Measurements from ENCODE around the gene ZNF581.

Gene ZNF581

DNA sequence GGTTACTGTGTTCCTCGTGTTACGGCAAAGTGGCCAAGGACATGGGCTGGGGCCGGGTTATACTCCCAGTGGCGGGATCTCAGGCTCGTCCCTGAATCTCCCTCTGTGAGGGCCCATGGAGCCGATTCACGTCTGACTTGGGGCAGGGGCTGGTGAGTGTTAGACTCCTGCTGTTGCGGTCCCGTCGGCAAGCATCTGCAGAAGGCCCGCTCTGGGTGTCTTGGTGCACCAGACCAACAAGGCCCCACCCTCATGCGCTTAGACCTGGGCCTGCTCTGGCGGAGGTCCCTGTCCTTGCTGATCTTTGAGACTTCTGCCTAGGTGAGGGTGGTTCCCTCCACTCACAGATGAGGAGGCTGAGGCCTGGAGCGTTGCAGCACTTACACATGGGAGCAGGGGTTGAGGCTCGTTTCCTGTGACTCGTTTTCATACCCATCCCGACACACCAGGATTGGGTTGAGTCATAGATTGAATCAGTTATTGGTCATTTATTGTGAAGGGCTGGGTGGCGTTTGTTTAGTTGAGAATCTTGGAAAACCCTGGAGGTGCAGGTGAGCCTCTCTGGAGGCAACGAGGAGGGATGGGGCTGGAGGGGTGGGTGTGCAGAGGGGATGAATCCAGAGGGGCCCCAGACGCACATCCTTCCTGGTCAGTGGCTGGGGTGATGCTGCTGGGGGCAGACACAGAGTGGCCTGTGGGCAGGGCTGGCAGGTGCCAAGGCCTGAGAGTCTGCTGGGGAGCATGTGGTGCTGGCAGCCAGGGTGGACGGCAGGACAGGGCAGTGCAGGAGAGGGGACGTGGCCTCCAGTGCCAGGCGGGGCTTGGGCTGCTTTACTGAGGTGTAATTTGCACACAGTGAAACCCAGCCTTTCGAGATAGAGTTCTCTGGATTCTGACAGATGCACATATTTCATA lies 36.2 kb downstream of the ZNF581 start (continued):
- TF ChIP-seq ZFP3 (tag by site-specific recombination; IDR thresholded peaks at IDR 0.05; ENCODE audit: low read depth) (no peak), RBAK (tag by site-specific recombination; IDR thresholded peaks at IDR 0.05) (no peak), REPIN1 (tag by site-specific recombination; IDR thresholded peaks at IDR 0.05; ENCODE audit: low read depth) (no peak)

DNA sequence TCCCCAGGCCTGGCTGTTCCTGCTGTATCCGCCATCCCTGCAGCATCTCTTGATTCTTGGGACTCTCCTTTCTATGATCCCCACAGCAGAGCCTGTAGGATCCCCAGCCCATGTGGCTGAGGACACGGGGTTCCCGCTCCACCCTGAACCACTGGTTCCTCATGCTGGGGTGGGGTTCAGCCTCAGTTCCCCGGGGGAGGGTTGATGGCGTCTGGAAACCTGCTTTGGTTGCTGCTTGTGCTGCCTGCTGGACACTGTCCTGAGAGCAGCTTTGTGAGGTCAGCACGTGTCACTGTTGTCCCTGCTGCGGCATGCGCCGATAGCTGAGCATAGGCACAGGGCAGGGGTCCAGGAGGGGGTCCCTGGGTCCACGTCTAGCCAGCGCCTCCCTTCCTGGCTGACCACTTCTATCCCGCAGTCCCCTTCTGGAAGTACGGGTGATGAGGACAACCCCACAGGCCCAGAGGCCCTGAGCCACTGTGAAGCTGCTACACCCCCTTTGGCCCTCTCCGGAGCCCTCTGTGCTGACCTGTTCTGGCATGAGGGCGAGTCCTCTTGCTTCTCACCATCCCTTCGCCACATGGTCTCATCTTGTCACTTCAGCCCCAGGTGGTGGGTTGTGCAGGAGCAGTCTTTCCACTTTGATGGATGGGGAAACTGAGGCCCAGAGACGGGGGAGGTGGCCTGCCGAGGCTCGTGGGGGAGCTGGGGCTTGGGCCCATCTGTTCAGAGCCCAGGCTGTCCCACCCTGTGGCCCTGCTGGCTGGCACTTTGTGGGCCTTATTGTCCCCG lies 37.1 kb downstream of the ZNF581 start:
- Histone ChIP-seq H3K4me1 (ENCODE audit: control insufficient read depth, insufficient read depth, low read length) (0 out of 2 replicates have a peak, but pooled peaks cover 7% of the 10 kb centered on the region), H3K27ac (ENCODE audit: extremely low read depth, low read depth, low read length) (no peak overlapping the region), H3K9me3 (ENCODE audit: control insufficient read depth, insufficient read depth, low read depth, low read length) (no peaks in the 10 kb centered on the region), H3K4me3 (ENCODE audit: low read depth, low read length) (no peak overlapping the region), H3K36me3 (ENCODE audit: control insufficient read depth in 2 of 2, insufficient read depth in 1 of 2, low read length in 2 of 2) (peaks cover 22 to 82% of the 10 kb centered on the region in 2 experiments)
- CTCF ChIA-PET: interaction anchor here (0.7 to 1.2 kb wide), 2 partner anchors 48 to 424 kb away, joined by 3 to 4 read pairs; no protein-coding TSS in a partner anchor
- POLR2A ChIA-PET: no interaction called here
- TF ChIP-seq SCRT1 (tag by site-specific recombination; IDR thresholded peaks at IDR 0.05; ENCODE audit: borderline replicate concordance): no peak
- no peak for TF ChIP-seq SETDB1 (IDR thresholded peaks at IDR 0.05; ENCODE audit: insufficient read length, low read length)
- TF ChIP-seq, protein P1, sequence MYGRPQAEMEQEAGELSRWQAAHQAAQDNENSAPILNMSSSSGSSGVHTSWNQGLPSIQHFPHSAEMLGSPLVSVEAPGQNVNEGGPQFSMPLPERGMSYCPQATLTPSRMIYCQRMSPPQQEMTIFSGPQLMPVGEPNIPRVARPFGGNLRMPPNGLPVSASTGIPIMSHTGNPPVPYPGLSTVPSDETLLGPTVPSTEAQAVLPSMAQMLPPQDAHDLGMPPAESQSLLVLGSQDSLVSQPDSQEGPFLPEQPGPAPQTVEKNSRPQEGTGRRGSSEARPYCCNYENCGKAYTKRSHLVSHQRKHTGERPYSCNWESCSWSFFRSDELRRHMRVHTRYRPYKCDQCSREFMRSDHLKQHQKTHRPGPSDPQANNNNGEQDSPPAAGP (tag by site-specific recombination; IDR thresholded peaks at IDR 0.05): no peak
- TF ChIP-seq ZEB2 (tag by site-specific recombination; IDR thresholded peaks at IDR 0.05): no peak
- TF ChIP-seq ZNF175 (tag by site-specific recombination; IDR thresholded peaks at IDR 0.05): no peak
- TF ChIP-seq ZNF133 (tag by site-specific recombination; IDR thresholded peaks at IDR 0.05): no peak
- no peak for TF ChIP-seq ZSCAN16 (tag by site-specific recombination; IDR thresholded peaks at IDR 0.05)
- TF ChIP-seq ZNF324 (tag by site-specific recombination; IDR thresholded peaks at IDR 0.05): no peak
- TF ChIP-seq ZXDB (tag by site-specific recombination; IDR thresholded peaks at IDR 0.05): no peak
- no peak for TF ChIP-seq ZNF24 (tag by site-specific recombination; IDR thresholded peaks at IDR 0.05)
- no peak for TF ChIP-seq ZNF426 (tag by site-specific recombination; IDR thresholded peaks at IDR 0.05)
- TF ChIP-seq ZNF624 (tag by site-specific recombination; IDR thresholded peaks at IDR 0.05): no peak
- TF ChIP-seq ZNF785 (tag by site-specific recombination; IDR thresholded peaks at IDR 0.05): no peak
- no peak for TF ChIP-seq KLF9 (tag by site-specific recombination; IDR thresholded peaks at IDR 0.05; ENCODE audit: low read depth)
- TF ChIP-seq, protein P2, sequence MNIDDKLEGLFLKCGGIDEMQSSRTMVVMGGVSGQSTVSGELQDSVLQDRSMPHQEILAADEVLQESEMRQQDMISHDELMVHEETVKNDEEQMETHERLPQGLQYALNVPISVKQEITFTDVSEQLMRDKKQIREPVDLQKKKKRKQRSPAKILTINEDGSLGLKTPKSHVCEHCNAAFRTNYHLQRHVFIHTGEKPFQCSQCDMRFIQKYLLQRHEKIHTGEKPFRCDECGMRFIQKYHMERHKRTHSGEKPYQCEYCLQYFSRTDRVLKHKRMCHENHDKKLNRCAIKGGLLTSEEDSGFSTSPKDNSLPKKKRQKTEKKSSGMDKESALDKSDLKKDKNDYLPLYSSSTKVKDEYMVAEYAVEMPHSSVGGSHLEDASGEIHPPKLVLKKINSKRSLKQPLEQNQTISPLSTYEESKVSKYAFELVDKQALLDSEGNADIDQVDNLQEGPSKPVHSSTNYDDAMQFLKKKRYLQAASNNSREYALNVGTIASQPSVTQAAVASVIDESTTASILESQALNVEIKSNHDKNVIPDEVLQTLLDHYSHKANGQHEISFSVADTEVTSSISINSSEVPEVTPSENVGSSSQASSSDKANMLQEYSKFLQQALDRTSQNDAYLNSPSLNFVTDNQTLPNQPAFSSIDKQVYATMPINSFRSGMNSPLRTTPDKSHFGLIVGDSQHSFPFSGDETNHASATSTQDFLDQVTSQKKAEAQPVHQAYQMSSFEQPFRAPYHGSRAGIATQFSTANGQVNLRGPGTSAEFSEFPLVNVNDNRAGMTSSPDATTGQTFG (tag by site-specific recombination; IDR thresholded peaks at IDR 0.05; ENCODE audit: borderline replicate concordance): no peak
- TF ChIP-seq, protein P3, sequence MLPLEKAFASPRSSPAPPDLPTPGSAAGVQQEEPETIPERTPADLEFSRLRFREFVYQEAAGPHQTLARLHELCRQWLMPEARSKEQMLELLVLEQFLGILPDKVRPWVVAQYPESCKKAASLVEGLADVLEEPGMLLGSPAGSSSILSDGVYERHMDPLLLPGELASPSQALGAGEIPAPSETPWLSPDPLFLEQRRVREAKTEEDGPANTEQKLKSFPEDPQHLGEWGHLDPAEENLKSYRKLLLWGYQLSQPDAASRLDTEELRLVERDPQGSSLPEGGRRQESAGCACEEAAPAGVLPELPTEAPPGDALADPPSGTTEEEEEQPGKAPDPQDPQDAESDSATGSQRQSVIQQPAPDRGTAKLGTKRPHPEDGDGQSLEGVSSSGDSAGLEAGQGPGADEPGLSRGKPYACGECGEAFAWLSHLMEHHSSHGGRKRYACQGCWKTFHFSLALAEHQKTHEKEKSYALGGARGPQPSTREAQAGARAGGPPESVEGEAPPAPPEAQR (tag by site-specific recombination; IDR thresholded peaks at IDR 0.05): no peak
- no peak for TF ChIP-seq ZNF514 (tag by site-specific recombination; IDR thresholded peaks at IDR 0.05)
- TF ChIP-seq ZIC2 (tag by site-specific recombination; IDR thresholded peaks at IDR 0.05): no peak
- no peak for TF ChIP-seq ZNF791 (tag by site-specific recombination; IDR thresholded peaks at IDR 0.05)
